Heart left ventricle (tissue), 13 donors: Measurements from ENCODE around the gene GPR141.

Source experiments
- POLR2A ChIP-seq, 2 donors: fragments of 450-650 bp; IDR thresholded peaks; one replicate each; pipeline ENCODE4 v1.6.1; 2017; ENCODE audit warnings: antibody characterized with exemption in 2 of 2, mild to moderate bottlenecking in 2 of 2, moderate library complexity in 2 of 2
- TF ChIP-seq, protein P1 (sequence below), 12 donors: fragments of 200-600 bp; sonication (generic) in 4 of 12; IDR thresholded peaks; one replicate each; pipeline versions ENCODE4 v1.5.0 to v1.8.0; 2018 to 2022; ENCODE audit warnings: antibody characterized with exemption in 12 of 12, mild to moderate bottlenecking in 5 of 12
- donor health status: ischemic (EF 13 %, LVEDD 7.1; RV severe dilation, severe dysfunction).
- donor health status: DM: no; HTN: yes; CAD: no.
- donor health status: DM: no; HTN: no; CAD: no.
- donor health status: ischemic (EF 25% LVEDD 6.9; RV normal size, moderate dysfunction).
- donor health status: ischemic (EF 25% LVEDD 5.7; RV mildly dilated, moderate dysfunction).
- donor health status: ischemic (EF 35%, LVEDD 5.7; RV mildly dilated, moderate dysfunction).
- donor health status: nonischemic (EF 11% LVEDD 7.7; RV severe dilation, severe dysfunction).
- donor health status: DM: yes; HTN: yes; CAD: no.
- donor health status: PGD.
- donor health status: ischemic (EF 29% LVEDD 5.4; RV normal size, mild dysfunction).
- donor health status: nonischemic (EF 23%, LVEDD 6.1; RV moderate dilation, normal function).

DNA sequence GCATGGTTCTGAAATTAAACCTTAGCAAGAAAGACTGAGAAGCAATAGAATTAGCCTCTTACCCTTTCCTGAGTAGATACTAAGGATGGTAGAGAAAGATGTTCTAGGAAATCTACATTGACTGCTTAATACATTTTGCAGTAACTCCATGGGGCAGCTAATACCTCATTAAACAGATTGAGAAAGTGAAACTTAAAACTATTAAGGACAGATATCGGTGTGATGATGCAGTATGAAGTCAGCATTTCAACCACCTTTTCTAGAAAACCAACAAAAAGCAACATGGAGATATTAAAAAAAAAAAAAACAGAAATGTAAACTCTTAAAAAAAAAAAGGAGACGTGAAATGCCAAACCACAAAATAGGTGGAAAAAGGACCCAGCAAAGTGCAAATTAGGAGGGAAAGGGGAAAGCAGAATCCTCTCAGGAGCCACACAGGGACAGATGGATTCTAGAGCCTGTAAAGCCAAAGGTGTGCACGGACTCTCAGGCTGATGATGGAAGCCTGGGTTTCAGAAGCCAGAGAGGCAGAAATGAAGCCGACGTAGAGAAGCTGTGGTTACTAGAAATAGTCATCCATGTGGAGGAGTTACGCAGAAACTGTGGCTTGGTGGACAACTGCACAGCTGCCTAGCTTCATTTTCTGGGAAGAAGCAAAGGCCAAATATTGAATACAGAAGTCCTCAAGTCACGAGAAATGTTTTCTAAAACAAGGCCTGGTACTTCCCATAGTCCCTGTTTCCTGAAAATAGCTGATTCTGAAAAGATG, 38.1 kb upstream of the GPR141 start:
- TF ChIP-seq, protein P1, sequence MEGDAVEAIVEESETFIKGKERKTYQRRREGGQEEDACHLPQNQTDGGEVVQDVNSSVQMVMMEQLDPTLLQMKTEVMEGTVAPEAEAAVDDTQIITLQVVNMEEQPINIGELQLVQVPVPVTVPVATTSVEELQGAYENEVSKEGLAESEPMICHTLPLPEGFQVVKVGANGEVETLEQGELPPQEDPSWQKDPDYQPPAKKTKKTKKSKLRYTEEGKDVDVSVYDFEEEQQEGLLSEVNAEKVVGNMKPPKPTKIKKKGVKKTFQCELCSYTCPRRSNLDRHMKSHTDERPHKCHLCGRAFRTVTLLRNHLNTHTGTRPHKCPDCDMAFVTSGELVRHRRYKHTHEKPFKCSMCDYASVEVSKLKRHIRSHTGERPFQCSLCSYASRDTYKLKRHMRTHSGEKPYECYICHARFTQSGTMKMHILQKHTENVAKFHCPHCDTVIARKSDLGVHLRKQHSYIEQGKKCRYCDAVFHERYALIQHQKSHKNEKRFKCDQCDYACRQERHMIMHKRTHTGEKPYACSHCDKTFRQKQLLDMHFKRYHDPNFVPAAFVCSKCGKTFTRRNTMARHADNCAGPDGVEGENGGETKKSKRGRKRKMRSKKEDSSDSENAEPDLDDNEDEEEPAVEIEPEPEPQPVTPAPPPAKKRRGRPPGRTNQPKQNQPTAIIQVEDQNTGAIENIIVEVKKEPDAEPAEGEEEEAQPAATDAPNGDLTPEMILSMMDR (IDR thresholded peaks at IDR 0.05) = no peak
- TF ChIP-seq POLR2A (IDR thresholded peaks at IDR 0.05) = no peak
